Hematopoietic multipotent progenitor cell treated with erythropoietin and hydrocortisone succinate and interleukin-3 and kit ligand, for 8 days (in vitro differentiated cells): ENCODE data around the gene WNT2B.

Experiments used
- DNase-seq: peaks from one replicate; pipeline ENCODE4 v3.0.0-alpha.2; 2015

WNT2B gene

DNA sequence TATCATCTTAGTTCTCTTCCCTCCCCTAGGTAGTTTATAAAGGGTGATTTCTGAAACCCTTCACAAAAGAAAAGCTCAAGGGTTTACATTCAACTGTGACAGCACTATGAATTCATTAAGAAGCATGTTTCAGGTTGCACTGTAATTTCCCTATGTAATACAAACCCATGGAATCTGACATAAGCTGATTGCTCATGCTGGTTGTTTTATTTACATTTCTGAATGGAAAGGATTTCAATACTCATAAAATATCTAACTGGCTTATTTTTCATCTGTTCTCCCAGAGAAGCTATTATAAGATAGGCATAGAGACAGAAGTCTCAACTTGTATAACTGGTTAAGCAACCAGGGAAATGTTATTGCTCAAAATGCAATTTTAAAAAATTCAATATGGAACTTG lies 20.5 kb downstream of the WNT2B start:
- DNase-seq = no peak

- no peak for DNase-seq
Measured at GRCh38 chr1:112530832-112531231, 22.1 kb downstream of the WNT2B start.

DNA sequence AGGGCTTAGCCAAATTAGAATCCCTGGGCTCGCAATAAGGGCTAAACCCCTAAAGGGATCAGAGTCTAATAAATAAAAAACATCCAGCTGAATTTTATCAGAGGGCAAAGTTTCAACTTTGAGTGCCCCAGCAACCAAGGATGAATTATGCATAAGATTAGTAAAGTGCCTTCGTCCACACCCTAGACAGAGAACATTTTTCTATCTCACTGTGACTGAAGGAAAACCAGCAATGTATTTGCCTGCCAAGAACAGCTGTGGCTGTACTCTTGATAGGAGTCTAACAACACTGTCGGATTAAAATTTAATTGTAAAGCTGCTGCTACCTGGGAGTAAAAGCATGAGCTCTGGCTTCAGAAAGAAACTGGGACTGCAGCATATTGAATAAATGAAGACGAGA lies 23.3 kb downstream of the WNT2B start:
- DNase-seq = no peak

DNA sequence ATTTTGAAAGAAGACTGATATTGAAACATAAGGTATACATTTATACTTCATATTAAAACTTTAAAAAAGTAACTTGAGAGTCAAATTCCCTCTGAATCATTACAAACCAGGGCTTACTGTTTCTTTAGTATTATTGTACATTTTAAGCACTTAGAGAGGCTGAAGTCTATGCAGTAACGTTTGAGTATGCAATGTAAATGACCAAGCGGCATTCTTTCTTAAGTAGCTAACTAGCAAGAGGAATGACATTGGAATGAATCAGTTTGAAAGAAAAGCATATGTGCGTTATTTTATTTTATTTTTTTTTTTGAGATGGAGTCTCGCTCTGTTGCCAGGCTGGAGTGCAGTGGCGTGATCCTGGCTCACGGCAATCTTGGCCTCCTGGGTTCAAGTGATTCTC lies 24.3 kb downstream of the WNT2B start:
- DNase-seq = no peak

DNA sequence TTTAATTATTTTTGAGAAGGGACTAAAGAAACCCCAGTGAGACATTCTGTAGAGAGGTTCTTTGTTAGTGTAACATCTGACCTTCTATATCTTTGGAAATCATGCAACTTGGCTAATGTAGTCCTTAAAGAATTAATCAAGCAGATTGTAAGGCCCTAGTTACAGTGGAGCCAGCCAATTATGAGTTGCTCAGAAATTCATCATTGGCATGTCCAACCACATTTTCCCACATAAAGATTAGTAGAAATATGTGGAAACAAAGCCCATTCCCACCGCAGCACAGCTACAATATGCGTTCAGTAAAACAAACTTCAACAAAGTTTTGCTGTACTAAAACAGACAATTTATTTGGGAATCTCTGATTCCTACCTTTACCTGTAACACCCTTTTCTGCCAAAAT lies 27.8 kb downstream of the WNT2B start:
- no peak for DNase-seq

GRCh38 chr1:112537456-112537855 lies 28.7 kb downstream of the WNT2B start:
- DNase-seq = no peak

DNA sequence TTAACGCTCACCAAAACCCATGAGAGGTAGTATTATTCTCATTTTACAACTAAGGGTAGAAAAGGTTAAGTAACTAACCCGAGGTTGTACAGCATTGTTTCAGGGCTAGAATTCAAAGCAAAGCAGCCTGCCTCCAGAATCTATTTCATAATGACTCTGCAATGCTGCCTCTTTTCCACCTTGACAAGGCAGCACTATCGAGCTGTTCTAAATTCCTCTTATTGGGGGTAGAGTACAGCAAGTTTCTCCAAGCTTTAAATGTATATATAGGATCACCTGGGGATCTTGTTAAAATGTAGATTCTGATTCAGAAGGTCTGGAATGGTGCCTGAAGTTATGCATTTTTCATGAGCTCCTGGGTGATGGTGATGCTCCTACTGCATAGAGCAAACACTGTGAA lies 30.1 kb downstream of the WNT2B start:
- DNase-seq = no peak

GRCh38 chr1:112540226-112540794 lies 31.5 kb downstream of the WNT2B start:
- no peak for DNase-seq

- DNase-seq = no peak
Measured at GRCh38 chr1:112541299-112541698, 32.5 kb downstream of the WNT2B start.

DNA sequence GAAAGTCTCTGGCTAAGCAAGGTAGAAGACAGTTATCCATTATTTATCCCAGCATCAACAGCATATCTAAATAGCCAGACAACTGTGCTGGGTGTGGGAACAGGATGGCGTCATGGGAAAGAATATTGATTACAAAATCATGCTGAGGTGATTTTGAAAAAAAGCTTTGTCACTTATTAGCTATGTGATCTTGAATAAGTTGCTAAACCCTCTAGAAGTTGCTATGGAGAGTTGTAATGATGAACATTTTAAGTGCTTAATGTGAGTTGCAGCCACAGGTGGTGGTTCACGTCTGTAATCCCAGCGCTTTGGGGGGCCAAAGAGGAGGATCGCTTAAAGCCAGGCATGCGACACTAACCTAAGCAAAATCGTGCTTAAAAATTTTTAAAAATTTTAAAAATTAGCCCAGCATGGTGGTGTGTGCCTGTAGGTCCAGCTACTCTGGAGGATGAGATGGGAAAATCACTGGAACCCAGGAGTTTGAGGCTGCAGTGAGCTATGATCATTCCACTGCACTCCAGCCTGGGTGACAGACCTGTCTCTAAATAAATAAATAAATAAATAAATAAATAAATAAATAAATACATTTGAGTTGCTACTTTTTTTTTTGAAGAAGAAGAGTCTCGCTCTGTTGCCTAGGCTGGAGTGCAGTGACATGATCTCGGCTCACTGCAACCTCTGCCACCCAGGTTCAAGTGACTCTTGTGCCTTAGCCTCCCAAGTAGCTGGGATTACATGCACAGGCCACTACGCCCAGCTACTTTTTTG lies 33.6 kb downstream of the WNT2B start:
- no peak for DNase-seq

- no peak for DNase-seq
Measured at GRCh38 chr1:112544011-112544688, 35.4 kb downstream of the WNT2B start.

DNA sequence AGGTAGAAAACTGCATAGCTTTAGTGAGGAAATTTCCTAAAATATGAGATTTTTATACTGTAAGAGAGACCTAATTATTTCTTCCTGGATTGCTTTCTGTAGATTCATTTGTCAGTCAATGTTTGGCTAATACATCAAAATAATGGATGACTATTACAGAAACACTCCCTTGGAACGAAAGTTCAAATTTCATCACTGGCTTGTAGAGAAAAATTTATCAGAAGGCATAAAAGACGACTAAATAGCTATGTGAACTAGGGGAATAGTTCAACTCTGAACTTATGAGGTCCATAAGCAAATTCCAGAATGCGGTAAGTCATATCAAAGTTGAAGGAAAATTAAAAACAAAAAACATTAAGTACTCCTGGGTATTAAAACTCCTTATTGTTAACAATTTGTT lies 36.0 kb downstream of the WNT2B start:
- no peak for DNase-seq

DNA sequence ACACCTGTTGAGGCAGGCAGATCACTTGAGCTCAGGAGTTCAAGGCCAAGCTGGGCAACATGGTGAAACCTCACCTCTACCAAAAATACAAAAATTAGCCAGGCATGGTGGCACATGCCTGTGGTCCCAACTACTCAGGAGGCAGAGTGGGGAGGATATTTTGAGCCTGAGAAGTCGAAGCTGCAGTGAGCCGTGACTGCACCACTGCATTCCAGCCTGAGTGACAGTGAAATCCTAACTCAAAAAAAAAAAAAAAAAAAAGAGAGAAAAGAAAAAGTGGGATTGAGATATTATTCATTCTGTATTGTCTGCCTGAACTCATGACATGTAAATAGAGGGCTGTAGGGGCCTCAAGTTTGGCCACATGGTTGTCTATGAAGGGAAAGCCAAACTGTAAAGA lies 37.3 kb downstream of the WNT2B start:
- DNase-seq = no peak

DNA sequence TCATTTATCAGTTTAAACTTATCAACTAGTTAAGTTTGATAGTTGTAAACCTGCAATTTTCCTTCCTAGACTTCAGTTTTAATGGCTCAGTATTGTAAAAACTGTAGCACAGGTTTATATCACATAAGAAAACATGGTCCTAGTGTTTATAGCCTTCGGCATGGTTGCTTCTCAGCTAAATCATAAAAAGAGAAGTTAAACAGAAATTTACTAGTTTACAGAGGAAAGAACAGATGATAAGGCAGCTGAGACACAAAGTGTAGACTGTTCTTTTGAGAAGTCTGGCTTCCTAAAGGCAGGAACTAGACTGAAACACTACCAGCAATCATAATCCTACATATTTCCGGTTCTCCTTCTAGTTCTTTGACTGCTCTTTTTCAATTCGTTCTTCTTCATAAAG lies 39.8 kb downstream of the WNT2B start:
- DNase-seq = no peak

DNA sequence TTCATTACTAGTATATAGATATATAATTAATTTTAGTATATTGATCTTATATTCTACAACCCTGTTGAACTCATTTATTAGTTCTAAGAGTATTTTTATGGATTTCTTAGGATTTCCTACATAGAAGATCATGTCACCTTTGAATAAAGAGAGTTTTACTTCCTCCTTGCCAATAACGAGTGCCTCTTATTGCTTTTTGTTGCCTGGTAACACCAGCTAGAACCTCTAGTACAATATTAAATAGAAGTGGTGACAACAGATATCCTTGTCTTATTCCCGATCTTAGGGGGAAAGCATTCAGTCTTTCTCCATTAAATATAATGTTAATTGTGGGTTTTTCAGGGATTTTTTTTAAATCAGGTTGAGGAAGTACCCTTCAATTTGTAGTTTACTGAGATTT lies 40.8 kb downstream of the WNT2B start:
- no peak for DNase-seq

GRCh38 chr1:112554411-112554810 lies 45.6 kb downstream of the WNT2B start:
- DNase-seq = no peak

DNA sequence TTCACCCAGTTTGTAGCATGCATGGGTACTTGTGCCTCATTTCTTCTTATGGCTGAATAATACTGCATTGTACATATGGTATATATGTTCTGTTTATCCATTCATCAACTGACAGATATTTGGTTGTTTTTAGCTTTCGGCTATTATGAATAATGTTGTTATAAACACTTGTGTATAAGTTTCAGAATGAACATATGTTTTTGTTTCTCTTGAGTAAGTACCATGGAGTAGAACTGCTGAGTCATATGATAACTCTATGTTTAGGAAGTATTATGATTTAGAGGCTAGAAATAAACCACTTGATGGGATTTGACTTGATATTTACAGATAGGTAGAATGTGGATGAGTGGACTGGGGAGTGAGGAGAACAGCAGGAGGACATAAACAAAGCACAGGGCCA lies 48.6 kb downstream of the WNT2B start:
- DNase-seq = no peak

DNA sequence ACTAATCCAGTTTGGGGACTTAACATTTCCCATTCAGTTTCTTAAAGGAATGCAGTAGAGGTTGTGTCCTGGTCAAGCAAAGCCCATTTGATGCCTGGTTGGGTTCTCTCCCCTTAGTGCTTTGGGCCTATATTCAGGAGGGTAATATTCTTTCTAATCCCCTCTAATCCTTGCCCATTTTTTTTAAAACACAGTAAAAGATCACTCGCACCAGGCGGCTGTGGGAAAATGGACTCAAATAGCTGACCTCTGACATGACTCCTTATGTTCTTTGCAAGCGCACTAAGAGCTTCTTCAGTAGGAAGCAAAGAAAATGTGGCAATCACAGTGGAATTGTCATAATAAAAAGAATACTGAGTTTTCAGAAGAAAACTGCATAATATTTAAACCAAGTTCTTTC lies 49.9 kb downstream of the WNT2B start:
- no peak for DNase-seq

GRCh38 chr1:112563341-112563740 lies 54.6 kb downstream of the WNT2B start:
- DNase-seq = no peak

DNA sequence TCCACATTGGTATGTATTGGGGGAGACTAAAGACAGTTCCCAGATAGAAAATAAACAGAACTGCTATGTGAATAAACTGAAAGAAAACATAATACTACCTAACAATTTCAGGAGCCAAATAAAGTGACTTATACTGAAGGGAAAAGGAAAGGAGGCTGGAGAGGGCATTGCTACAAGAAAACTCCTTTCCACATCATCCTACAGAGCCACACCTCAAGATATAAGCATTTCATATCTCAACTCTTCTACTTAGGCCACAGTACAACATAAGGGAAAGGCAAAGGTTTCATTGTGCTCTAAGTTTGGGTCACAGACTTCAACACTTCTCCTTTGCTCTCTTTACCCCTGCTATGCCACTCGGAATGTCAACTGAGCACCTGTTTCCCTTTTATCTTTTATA lies 55.3 kb downstream of the WNT2B start:
- DNase-seq = no peak

DNA sequence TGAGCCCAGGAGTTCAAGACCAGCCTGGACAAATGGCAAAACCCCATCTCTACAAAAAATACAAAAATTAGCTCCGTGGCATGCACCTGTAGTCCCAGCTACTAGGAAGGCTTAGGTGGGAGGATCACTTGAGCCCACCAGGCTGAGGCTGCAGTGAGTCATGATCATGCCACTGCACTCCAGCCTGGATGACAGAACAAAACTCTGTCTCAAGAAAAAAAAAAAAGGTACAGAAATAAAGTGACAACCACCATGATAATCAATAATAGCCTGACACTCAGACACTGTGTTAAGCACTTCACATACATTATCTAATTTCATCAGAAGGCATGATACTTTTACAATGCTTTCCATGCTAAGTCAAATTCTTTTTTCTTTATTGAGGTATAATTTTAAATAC lies 57.0 kb downstream of the WNT2B start:
- no peak for DNase-seq

- DNase-seq = peak; percentile 56
Measured at GRCh38 chr1:112575154-112575804, 66.5 kb downstream of the WNT2B start.

DNA sequence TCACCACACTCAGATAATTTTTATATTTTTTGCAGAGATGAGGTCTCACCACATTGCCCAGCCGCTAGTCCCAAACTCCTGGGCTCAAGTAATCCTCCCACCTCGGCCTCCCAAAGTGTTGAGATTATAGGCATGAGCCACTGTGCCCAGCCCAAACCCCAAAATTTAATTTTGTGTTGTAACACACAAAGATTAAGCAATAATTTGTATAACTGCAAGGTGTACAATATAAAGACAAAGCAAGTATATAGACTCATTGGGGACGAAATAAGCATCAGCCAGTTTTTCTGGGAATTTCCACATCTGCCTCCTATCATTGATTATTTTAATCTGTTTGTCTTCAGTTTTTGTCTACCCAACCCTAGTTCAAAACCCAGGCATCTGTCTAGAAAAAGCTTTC lies 67.5 kb downstream of the WNT2B start:
- no peak for DNase-seq
